GM12873 (cell line): ENCODE results near the gene POLR1A.

Source experiments
- TF ChIP-seq, protein P1 (sequence below): IDR thresholded peaks from 2 replicates; pipeline ENCODE4 v1.5.1; 2012; ENCODE audit warnings: low read depth, mild to moderate bottlenecking, moderate library complexity, low read length, control low read depth; ENCODE audit not compliant: insufficient read depth; ENCODE audit errors: missing control alignments

The POLR1A gene

DNA sequence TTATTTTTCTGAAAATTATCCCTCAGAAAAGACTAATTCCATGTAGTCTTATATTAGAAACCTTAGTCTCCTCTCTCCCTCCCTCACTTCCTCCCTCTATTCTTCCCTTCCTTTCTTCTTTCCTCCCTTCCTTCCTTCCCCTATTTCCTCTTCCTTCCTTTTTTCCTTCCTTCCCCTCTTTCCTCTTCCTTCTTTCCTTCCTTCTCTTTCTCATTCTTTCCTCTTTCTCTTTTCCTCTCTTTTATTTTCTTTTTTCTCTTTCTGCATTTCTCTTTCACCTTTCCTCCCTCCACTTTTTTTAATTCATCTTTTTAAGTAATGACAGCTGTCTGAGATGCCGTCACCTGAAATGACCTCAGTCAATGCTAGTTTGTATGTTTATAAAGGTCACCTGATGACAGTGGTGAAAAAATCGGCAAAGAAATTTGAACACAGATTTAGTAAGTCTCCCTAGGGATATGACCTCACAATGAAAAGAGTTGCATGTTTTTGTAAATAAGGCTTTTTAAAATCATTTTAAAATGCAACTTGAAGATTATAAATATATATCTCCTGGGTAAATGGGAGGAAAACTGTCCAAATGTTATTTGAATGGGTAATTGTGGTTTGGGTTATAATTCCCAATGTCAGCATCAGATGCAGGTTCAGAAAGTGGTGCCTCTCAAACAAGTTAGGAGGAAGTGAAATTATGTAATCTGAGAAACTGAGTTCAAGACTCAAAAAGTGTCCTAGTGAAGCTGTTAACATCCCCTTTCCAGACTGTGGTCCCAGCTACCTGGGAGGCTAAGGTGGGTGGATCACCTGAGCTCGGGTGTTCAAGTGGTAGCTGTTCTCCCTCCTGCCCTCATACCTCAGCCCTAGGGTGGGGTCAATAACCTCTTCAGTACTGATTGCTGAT, 126.6 kb downstream of the POLR1A start:
- TF ChIP-seq, protein P1, sequence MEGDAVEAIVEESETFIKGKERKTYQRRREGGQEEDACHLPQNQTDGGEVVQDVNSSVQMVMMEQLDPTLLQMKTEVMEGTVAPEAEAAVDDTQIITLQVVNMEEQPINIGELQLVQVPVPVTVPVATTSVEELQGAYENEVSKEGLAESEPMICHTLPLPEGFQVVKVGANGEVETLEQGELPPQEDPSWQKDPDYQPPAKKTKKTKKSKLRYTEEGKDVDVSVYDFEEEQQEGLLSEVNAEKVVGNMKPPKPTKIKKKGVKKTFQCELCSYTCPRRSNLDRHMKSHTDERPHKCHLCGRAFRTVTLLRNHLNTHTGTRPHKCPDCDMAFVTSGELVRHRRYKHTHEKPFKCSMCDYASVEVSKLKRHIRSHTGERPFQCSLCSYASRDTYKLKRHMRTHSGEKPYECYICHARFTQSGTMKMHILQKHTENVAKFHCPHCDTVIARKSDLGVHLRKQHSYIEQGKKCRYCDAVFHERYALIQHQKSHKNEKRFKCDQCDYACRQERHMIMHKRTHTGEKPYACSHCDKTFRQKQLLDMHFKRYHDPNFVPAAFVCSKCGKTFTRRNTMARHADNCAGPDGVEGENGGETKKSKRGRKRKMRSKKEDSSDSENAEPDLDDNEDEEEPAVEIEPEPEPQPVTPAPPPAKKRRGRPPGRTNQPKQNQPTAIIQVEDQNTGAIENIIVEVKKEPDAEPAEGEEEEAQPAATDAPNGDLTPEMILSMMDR, result no peak

DNA sequence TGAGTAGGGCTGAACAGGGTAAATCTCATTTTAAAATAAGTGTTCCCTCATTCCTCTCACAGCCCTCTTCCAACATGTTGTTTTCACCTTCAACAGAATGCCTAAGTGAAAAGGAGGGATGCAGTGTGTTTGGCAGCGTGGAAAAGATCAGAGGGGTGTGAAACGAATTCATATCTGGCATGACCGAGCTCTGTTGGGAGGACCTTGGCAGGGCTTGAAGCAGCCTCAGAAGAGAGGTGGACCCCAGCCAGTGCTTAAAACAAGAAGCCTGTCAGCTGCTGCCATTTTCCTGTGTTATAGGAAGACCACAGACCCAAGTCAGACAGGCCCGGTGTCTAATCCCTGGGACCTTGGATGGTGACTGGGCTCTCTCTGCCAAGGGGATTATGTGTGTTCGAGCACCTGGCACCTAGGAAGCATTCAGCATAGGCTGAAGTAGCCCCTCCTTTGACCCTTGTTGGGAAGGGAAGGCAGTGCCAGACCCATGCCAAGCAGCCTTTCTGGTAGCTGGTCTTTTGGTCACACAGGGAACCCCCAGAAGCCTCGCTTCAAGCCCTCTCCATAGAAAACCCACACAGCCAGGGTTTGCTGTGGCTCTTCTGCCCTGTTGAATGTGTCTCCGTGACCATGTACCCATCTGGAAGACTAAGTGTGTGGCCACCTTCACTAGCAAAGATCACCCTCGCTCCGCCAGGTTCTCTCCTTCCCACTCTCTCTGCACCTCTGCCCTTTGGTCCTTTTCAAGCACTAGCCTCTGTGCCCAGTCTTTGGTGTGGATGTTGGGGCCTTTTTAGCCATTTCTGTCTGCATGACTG, 129.4 kb downstream of the POLR1A start:
- TF ChIP-seq, protein P1, result no peak

DNA sequence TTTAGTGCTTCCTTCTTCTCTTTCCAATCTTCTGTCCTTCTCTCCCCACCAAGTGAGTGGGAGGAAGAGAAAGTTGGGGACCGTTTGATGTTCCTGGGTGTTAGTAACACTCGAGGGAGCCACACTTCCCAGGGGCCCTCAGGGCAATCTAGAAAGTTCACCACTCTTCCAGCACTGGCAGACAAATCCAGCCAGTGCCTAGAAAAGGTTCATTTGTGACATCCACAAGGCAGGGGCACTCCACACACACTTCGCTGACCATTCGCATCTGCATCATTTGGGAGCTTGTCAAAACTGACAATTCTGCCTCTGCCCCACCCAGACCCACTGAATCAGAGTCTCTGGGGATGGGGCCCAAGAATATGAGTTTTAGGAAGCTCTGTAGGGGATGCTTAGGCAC, 130.1 kb downstream of the POLR1A start:
- TF ChIP-seq, protein P1, result no peak

DNA sequence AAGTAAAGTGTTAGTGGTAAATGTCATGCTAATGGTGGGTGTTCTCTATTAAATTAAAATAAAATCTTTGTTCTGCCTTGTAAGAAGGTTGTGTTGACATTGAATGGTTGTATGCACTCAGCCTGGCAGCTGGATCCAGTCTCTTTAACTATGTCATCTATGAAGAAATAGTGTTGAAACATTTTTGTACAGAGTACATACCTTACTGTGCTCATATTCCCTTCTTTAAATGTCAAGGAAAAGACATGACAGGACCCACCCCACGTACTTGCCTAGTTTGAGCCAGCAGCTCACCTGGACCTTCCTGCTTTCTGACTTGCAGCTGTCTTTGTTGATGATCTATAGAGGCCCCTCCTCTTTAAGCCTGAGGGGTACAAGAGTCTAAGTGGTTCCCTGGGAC, 131.3 kb downstream of the POLR1A start:
- TF ChIP-seq, protein P1, result no peak

DNA sequence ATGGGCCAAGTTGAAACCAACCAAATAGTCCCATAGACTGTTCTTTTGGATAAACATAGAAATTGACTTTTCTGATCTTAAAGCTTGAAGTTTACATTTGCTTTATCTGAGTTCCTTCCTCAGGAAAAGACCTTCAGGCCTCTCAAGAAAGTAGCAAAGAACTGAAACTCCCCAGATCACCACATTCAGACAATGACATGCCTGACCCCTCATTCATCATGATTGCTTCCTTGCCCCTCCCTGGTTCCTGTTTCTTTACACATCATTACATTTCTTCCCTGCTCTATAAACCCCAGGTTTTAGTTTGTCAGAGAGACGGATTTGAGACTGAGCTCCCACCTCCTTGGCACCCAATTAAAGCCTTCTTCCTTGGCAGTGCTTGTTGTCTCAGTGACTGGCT, 133.3 kb downstream of the POLR1A start:
- TF ChIP-seq, protein P1, result no peak

DNA sequence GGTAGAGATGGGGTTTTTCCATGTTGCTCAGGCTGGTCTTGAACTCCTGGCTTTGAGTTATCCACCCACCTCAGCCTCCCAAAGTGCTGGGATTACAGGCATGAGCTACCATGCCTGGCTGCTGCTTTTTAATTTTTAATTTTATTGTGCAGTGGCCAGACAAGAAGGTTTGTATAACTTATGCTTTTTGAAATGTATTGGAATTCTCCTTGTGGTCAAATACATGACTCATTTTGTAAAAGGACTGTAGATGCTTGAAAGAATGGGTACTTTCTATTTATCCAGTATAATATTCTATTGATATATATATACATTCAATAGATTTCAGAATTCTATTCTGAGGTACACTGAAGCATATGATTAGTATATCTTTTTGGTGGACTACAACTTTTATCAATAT, 134.3 kb downstream of the POLR1A start:
- TF ChIP-seq, protein P1, result no peak
